GM12878 (cell line): Measurements from ENCODE around the gene SLC38A1. TPM values are rescaled to one million over a fixed set of nuclear protein-coding genes. Genes with fewer than 3 reads are reported as not detected.

Source experiments
- ATAC-seq: fragments of 200-7000 bp; cut with Tn5 transposase; 3 replicates; pipeline ENCODE4 v1.9.1; 2020; ENCODE audit warnings: mild to moderate bottlenecking, moderate library complexity
- BruUV-seq: library from RNA; stranded (reverse); fragments of 400-500 nt; replicated peaks from 2 replicates; lab custom pipeline; 2021; lab: Mats Ljungman, UMichigan
- CTCF ChIA-PET: fragments of 300-600 bp; sonication (Branson Sonifier 250); formaldehyde crosslinking; extraction: SDS; loops from one replicate; lab custom pipeline; 2021; ENCODE audit warnings: inconsistent platforms; lab: Yijun Ruan, JAX
- POLR2A ChIA-PET: fragments of 350-600 bp; formaldehyde crosslinking; extraction: SDS; loops from one replicate; lab custom pipeline; 2021; ENCODE audit warnings: inconsistent platforms; lab: Charles Lee
- RAD21 ChIA-PET: fragments of 300-600 bp; sonication (Branson Sonifier 250); formaldehyde crosslinking; loops from one replicate; lab custom pipeline; 2023; ENCODE audit warnings: antibody characterized with exemption; ENCODE audit not compliant: unreplicated experiment; lab: Charles Lee
- SMC1A ChIA-PET: fragments of 300-600 bp; sonication (Branson Sonifier 250); formaldehyde crosslinking; loops from one replicate; lab custom pipeline; 2023; ENCODE audit not compliant: unreplicated experiment, uncharacterized antibody; lab: Charles Lee
- DNase-seq: peaks from one replicate; pipeline ENCODE4 v3.0.0-alpha.2; 2011; ENCODE audit warnings: low read depth, low spot score
- FAIRE-seq: peaks from 3 replicates; lab custom pipeline; 2011; peaks lifted over from hg19 to GRCh38; lab: Jason Lieb, UNC
- H2AFZ ChIP-seq: 2 replicates; pipeline ENCODE4 v1.6.0; 2011; ENCODE audit warnings: low read depth, low read length, control low read depth; ENCODE audit not compliant: control insufficient read depth
- H3K27ac ChIP-seq: 2 replicates; pipeline ENCODE4 v1.5.1; 2011; ENCODE audit warnings: control low read depth; ENCODE audit not compliant: control insufficient read depth, insufficient read depth
- H3K27me3 ChIP-seq, 2 experiments: replicated peaks in 1 of 2; 2 replicates each; pipeline versions ENCODE4 v1.6.0 to v1.6.1; 2011; ENCODE audit warnings: low read length in 1 of 2; ENCODE audit not compliant: control insufficient read depth in 2 of 2, insufficient read depth in 2 of 2
- H3K36me3 ChIP-seq, 2 experiments: 2 replicates each; pipeline ENCODE4 v1.5.1; 2011; ENCODE audit warnings: low read length in 1 of 2; ENCODE audit not compliant: control insufficient read depth in 2 of 2, insufficient read depth in 2 of 2
- H3K4me1 ChIP-seq: 2 replicates; pipeline ENCODE4 v1.6.1; 2011; ENCODE audit warnings: mild to moderate bottlenecking, low read length, moderate library complexity, mixed read lengths; ENCODE audit not compliant: control insufficient read depth, insufficient read depth
- H3K4me2 ChIP-seq: 2 replicates; pipeline ENCODE4 v1.6.0; 2011; ENCODE audit warnings: control low read depth; ENCODE audit not compliant: control insufficient read depth, insufficient read depth
- H3K4me3 ChIP-seq: fragments of 200-600 bp; sonication (generic); 2 replicates; pipeline ENCODE4 v1.5.1; 2016
- H3K79me2 ChIP-seq: 2 replicates; pipeline ENCODE4 v1.6.0; 2011; ENCODE audit warnings: low read length; ENCODE audit not compliant: control insufficient read depth, insufficient read depth
- H3K9ac ChIP-seq: 2 replicates; pipeline ENCODE4 v1.8.0; 2011; ENCODE audit warnings: low read length, control low read depth, mixed read lengths; ENCODE audit not compliant: control insufficient read depth, insufficient read depth
- H3K9me3 ChIP-seq: replicated peaks from 3 replicates; pipeline ENCODE4 v1.5.1; 2011; ENCODE audit warnings: mild to moderate bottlenecking, low read length; ENCODE audit not compliant: control insufficient read depth, insufficient read depth
- H4K20me1 ChIP-seq: 2 replicates; pipeline ENCODE4 v1.6.0; 2011; ENCODE audit not compliant: control insufficient read depth, insufficient read depth
- ATF3 ChIP-seq: IDR thresholded peaks from 2 replicates; pipeline ENCODE4 v1.6.1; 2011; ENCODE audit warnings: low read depth, mild to moderate bottlenecking, low read length, moderate library complexity, borderline replicate concordance; ENCODE audit errors: extremely low read depth
- BACH1 ChIP-seq: fragments of 450-650 bp; IDR thresholded peaks from 2 replicates; pipeline ENCODE4 v1.6.1; 2017; ENCODE audit warnings: mild to moderate bottlenecking, borderline replicate concordance
- BRCA1 ChIP-seq: IDR thresholded peaks from 2 replicates; pipeline ENCODE4 v1.6.1; 2011; ENCODE audit warnings: low read depth, low read length, improper control_type of control experiment
- CREB1 ChIP-seq: IDR thresholded peaks from 2 replicates; pipeline ENCODE4 v1.6.1; 2012; ENCODE audit warnings: low read depth, mild to moderate bottlenecking, inconsistent platforms
- ESRRA ChIP-seq: IDR thresholded peaks from 2 replicates; pipeline ENCODE4 v1.6.1; 2012; ENCODE audit warnings: mild to moderate bottlenecking, low read length, improper control_type of control experiment
- GABPA ChIP-seq: IDR thresholded peaks from 2 replicates; pipeline ENCODE4 v1.6.1; 2014; ENCODE audit warnings: antibody characterized with exemption, low read depth, mild to moderate bottlenecking, inconsistent platforms
- HDAC2 ChIP-seq: fragments of 200-600 bp; sonication (generic); IDR thresholded peaks from 2 replicates; pipeline ENCODE4 v1.6.1; 2017
- HDAC6 ChIP-seq: fragments of 200-600 bp; sonication (generic); IDR thresholded peaks from one replicate; pipeline ENCODE4 v1.8.0; 2017; ENCODE audit warnings: antibody characterized with exemption; ENCODE audit not compliant: unreplicated experiment
- HSF1 ChIP-seq: fragments of 150-350 bp; IDR thresholded peaks from 2 replicates; pipeline ENCODE4 v1.6.1; 2014; ENCODE audit warnings: mild to moderate bottlenecking, low read depth, low read length
- IRF3 ChIP-seq: fragments of 450-650 bp; IDR thresholded peaks from 2 replicates; pipeline ENCODE4 v1.6.1; 2014; ENCODE audit warnings: mild to moderate bottlenecking
- KLF5 ChIP-seq: fragments of 450-650 bp; IDR thresholded peaks from 2 replicates; pipeline ENCODE4 v1.6.1; 2014; ENCODE audit warnings: mild to moderate bottlenecking; ENCODE audit not compliant: partially characterized antibody
- NKRF ChIP-seq: fragments of 450-650 bp; conservative IDR thresholded peaks from 2 replicates; pipeline ENCODE4 v1.6.1; 2017; ENCODE audit warnings: mild to moderate bottlenecking, moderate library complexity
- RAD21 ChIP-seq: IDR thresholded peaks from 2 replicates; pipeline ENCODE4 v1.6.1; 2011; ENCODE audit warnings: mild to moderate bottlenecking, low read depth, low read length, moderate library complexity; ENCODE audit not compliant: insufficient read depth
- RELA ChIP-seq: fragments of 450-650 bp; IDR thresholded peaks from 2 replicates; pipeline ENCODE4 v1.8.0; 2014; ENCODE audit warnings: borderline replicate concordance; ENCODE audit not compliant: partially characterized antibody
- ZNF687 ChIP-seq: fragments of 450-650 bp; IDR thresholded peaks from 2 replicates; pipeline ENCODE4 v1.6.1; 2017; ENCODE audit warnings: mild to moderate bottlenecking, moderate library complexity
- WGBS: methylation state at CpG from one replicate; pipeline ENCODE4 v1.1.6; 2016; ENCODE audit warnings: low lambda C conversion rate; ENCODE audit not compliant: insufficient replicate concordance, insufficient coverage; ENCODE audit errors: missing lambda C conversion rate; 5-methylcytosine and 5-hydroxymethylcytosine counted together
- in situ Hi-C: fragments of 300-500 bp; cut with MboI; formaldehyde crosslinking; loops from 9 replicates; pipeline ENCODE4 v1.14.3; 2018; ENCODE audit warnings: mixed read lengths
- intact Hi-C: fragments of 100-400 bp; cut with micrococcal nuclease; formaldehyde crosslinking; loops from one replicate; pipeline ENCODE4 v1.14.2; 2022; ENCODE audit not compliant: unreplicated experiment
- polyA plus RNA-seq, 11 experiments: library from polyadenylated mRNA; depleted of rRNA in 4 of 11; unstranded in 6 of 11; stranded (reverse) in 5 of 11; fragments of >200 nt; fragmentation: Nextera tagmentation in 4 of 11; fragmentation: Illumina TruSeq in 1 of 11; extraction: Ambion mirVana in 4 of 11; extraction: Trizol in 1 of 11; gene quantifications; 1 replicate in 1 of 11; 2 replicates in 10 of 11; pipeline versions ENCODE4 v1.2.1 to v1.2.3, GENCODE V29; 2011 to 2016; ENCODE audit warnings: inconsistent platforms in 2 of 11, missing spikeins in 2 of 11, low read depth in 1 of 11
- total RNA-seq, 4 experiments: library from RNA; depleted of rRNA in 3 of 4; stranded (reverse); fragments of >200 nt in 3 of 4; fragmentation: Illumina TruSeq in 1 of 4; extraction: Trizol in 1 of 4; gene quantifications; 2 replicates each; pipeline versions ENCODE4 v1.2.1 to v1.2.3, GENCODE V29; 2013 to 2021

The SLC38A1 gene
- total and polyA plus RNA-seq, 10 of the 15 experiments (the other 5 are each of a cell fraction or from before 2014, with no cell fraction given), result 38.1 to 191 (median 144) TPM

- WGBS, result 98% methylated on average over 2 of the region's 2 CpGs
- in situ Hi-C loops, result no loop called here
- DNase-seq, result no peak
- Histone ChIP-seq H3K4me3 (no peak overlapping the region), H3K79me2 (peaks cover 38% of the 10 kb centered on the region), H3K36me3 (no peaks in the 10 kb centered on the region), H2AFZ (no peak overlapping the region), H3K9me3 (no peaks in the 10 kb centered on the region), H3K27me3 (no peaks in the 10 kb centered on the region), H3K4me2 (no peak overlapping the region), H4K20me1 (no peaks in the 10 kb centered on the region), H3K4me1 (no peaks in the 10 kb centered on the region), H3K27ac (no peak overlapping the region), H3K9ac (no peak overlapping the region)
- ChIA-PET RAD21 (interaction anchor here (0.6 to 4.2 kb wide), 6 partner anchors 8 to 147 kb away, joined by 3 to 23 read pairs (median 4); no protein-coding TSS in a partner anchor), POLR2A (interaction anchor here (0.7 to 1.4 kb wide), 2 partner anchors 44 to 92 kb away, joined by 3 read pairs; no protein-coding TSS in a partner anchor), SMC1A (interaction anchor here (0.7 to 4.6 kb wide), 9 partner anchors 7 to 200 kb away, joined by 3 to 39 read pairs (median 4); no protein-coding TSS in a partner anchor), CTCF (interaction anchor here (1.0 to 5.3 kb wide), 5 partner anchors 30 to 202 kb away, joined by 3 to 38 read pairs (median 4); no protein-coding TSS in a partner anchor)
- no peak for FAIRE-seq
- no peak for ATAC-seq
- BruUV-seq, result no TSS peak
- intact Hi-C loops, result no loop called here
- TF ChIP-seq HDAC2, result no peak
- no peak for TF ChIP-seq IRF3
- no peak for TF ChIP-seq HDAC6
- no peak for TF ChIP-seq GABPA
- no peak for TF ChIP-seq NKRF
- TF ChIP-seq HSF1, result no peak
- TF ChIP-seq ZNF687, result no peak
- no peak for TF ChIP-seq BRCA1
- TF ChIP-seq RAD21, result no peak
- no peak for TF ChIP-seq ATF3
- no peak for TF ChIP-seq KLF5
- TF ChIP-seq RELA, result no peak
- no peak for TF ChIP-seq ESRRA
- no peak for TF ChIP-seq BACH1
- TF ChIP-seq CREB1, result no peak
Observed at GRCh38 chr12:46271863-46272262, 3.0 kb upstream of the SLC38A1 start.
